Measurements from ENCODE around the gene NOS1AP.
A peak's percentile ranks its signal among the peaks of the same experiment; 100 is the strongest.
"Not testable (repeated sequence)": the region's sequence is repeated elsewhere in the genome, so short reads cannot be mapped to it uniquely, and the experiment has no call there.

Gene NOS1AP

DNA sequence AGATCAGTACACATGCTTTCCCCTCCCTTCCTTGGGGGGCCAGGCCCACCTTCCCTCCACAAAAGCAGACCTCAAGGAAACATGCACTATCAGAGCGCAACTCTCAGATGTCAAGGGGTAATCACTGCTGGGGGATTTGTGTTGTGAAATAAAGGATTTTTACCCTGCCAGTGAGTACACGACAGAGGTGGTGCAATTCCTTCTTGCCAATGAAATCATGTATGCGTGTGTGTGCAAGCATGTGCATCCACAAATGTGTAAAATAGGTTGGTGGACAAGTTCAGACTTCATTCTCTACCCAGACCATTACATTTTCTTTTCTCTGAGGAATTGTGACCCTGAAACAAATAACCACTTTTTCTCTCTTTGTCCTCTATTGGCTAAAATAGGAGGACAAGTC lies 9.8 kb upstream of the NOS1AP start:
- no peak for DNase-seq (ENCODE audit: low spot score)

DNA sequence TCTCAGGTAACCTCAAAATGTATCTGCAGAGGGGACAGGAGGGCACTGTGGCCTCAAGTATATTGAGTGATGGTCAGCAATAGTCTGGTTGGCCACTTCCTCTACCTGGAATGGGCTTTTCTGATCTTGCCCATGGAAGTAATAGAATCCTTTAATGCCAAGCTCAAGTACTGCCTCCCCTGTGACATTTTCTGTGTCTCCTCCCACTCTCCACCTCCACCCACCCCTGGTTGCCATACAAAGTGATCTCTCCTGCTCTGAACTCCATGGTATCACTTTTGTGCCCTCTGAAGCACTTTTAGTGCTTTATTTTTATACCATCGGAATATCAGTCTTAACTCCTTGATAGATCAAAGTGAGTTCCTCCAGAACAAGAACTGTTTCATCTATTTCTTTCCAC lies 9.2 kb upstream of the NOS1AP start:
- DNase-seq (ENCODE audit: low spot score) = no peak

DNA sequence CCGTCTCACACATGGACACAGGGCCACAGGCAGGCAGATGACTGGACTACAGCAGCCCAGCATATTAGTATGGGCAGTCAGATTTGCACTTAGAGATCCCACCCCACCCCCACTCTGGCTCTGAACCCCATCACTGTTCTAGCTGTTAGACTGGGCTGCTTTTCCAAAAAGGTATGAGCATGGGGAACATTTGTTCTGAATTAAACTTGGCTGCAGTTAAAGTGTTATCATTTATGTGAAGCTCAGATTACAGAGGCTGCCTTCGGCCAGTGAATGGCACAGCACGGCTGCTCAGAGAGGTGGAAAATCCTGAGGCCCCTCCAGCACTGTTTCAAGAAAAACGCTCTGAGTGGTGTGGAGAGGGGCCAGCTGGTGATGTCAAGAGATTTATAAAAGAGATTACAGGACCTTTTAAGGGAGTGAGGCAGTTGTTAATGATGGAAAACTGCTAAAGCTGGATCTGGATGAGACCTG lies 6.9 kb upstream of the NOS1AP start:
- DNase-seq (ENCODE audit: low spot score) = peak; percentile 66

DNA sequence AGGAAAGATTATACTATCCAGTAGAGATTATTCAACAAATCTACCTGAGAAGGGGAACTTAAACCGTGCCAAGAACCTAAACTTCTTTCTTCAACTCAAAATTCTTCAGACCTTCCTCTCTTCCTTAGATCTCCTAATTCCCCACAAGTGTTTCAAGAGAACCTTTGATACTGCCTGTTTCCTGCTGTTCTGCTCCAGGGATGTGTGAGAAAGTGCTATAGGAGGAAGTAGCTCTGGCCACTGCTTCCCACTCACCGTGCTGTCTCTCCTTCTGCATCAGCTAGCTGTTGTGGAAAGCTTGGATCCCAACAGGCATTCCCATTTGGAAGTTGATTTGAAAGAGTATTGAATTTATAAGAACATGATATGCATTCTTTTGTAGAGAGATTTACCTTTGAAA lies 4.5 kb upstream of the NOS1AP start:
- DNase-seq (ENCODE audit: low spot score) = no peak

DNA sequence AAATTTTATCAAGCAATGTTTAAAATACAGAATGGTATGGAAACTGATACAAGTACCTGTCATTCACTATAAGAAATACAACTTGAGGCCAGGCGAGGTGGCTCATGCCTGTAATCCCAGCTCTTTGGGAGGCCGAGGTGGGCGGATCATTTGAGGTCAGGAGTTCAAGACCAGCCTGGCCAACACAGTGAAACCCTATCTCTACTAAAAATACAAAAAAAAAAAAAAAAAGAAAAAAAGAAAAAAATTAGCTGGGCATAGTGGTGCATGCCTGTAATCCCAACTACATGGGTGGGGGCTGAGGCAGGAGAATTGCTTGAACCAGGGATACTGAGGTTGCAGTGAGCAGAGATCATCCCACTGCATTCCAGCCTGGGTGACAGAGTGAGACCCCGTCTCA lies 2.7 kb upstream of the NOS1AP start:
- DNase-seq (ENCODE audit: low spot score) = not testable (repeated sequence)

DNA sequence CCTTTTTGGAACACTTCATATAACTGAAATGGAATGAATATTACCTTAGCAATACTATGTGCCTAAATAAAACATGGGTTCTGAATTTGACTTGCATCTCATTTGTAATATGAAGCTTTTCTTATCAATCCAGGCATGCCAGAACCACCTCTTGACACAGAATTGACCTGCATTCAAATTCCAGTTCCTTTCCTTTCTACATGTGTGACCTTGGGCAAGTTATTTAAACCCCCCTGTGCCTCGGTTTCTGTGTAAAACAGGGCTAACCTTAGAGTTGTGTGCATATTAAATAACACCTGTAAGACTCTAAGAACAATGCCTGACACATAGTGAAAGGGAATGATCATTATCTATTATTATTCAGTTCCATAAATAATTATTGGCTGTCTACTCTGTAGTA lies 2.0 kb upstream of the NOS1AP start:
- DNase-seq (ENCODE audit: low spot score) = no peak

DNA sequence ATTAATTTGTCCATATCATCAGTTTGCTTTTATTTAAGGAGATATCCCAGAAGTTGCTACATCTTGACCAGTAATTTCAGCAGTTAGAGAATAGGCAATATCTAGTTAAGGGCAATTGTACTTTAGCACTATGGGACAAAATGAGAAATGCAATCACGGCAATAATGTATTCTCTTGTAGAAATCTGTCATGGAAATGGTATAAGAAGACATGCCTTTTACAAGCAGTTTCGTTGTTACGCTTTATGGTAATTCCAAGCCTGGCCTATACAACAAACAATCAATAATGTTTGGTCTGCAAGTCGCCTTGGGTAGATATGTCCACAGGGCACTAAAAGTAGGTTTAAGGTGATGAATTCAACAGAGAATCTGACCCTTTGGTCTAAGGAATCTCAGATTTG lies 1.2 kb upstream of the NOS1AP start:
- DNase-seq (ENCODE audit: low spot score) = no peak

DNA sequence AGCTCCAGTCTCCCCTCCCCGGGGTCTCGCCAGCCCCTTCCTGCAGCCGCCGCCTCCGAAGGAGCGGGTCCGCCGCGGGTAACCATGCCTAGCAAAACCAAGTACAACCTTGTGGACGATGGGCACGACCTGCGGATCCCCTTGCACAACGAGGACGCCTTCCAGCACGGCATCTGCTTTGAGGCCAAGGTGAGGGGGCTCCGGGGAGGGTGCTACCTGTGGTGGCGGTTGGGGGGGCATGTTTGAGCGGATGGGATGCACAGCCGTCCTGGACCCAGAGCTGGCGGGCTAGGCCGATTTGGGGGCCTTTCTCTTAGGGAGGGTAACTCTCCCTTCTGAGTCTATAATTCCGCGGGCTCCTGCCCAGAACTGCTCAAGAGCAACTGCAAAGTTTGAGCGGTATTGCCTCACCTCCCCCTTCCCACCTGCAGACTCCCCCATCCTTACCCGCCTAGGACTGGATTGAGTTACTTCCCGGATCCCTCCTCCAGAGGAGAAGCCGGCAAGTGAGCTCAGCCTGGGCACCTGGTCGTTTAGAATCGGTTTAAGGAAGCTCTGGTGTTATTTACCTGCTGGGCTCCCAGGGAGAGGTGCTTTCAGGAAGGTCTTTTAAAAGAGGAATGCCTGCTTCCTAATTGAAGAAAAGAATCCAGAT lies 730 bp downstream of the NOS1AP start:
- no peak for DNase-seq (ENCODE audit: low spot score)

DNA sequence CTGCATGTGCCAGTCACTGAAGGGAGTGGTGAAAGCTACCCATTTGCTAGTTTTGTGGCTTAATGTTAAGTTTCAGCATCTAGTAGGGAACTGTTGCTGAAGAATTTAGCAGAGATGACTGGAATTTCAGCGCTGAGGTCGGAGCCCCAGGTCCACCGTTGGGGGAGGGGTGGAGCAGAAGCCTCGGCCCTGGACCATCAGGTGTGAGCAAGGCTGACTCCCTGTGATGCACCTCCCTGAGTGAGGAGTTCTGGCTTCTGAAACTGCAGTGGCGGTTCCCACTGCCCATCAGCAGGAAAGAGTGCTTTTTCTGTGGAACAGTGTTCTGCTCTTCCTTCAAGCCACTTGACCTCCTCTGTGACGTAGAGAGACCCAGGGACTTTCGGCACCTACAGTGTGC lies 1.3 kb downstream of the NOS1AP start:
- no peak for DNase-seq (ENCODE audit: low spot score)

DNA sequence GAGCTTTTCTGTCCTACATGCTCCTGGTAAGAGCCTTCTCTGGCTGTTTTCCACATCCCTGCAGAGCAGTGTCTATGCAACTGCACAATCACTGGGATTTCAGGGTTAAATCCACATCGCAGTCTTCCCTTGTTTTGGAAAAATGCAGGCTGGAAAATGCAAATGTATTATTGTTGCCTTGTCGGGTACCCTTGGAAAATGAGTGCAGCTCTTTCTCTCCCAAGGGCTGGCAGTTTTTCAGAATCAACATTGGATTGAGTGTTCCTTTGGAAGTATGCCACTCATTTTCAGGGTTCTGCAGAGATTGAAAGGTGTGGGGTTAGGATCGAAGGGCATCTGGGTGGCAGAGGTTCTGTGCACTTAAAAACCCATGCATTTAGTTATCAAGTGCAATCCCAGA lies 3.2 kb downstream of the NOS1AP start:
- DNase-seq (ENCODE audit: low spot score) = no peak

DNA sequence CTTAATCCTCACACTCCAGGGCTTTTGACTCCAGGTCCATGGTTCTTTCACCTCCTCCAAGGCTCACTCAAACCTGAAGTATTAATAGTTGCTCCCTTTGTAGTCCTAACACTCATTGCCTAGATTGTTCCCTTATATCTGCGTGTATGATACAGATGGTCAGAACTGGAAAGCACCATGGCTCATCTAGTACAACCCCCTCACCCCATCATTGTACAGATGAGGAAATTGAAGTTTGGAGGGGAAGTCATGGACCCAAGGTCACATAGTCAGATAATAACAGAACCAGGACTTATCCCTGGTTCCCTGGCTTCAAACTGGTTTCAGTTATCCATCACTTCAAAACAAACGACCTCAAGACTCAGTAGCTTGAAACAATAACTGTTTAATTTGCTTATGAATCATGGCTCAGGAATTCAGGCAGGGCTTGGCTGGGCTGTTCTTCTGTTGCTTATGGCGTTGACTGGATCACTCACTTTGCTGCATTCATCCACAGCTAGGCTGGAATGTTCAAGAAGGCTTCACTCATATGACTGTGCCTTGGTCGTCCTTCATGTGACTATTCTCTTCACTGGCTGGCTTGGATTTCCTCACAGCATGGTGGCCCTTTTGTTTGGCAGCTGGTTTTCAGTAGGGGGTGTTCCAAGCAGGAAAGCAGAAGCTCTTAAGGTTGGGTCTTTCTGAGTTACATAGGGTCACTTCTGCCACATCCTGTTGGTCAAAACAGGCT lies 5.0 kb downstream of the NOS1AP start:
- DNase-seq (ENCODE audit: low spot score) = no peak

DNA sequence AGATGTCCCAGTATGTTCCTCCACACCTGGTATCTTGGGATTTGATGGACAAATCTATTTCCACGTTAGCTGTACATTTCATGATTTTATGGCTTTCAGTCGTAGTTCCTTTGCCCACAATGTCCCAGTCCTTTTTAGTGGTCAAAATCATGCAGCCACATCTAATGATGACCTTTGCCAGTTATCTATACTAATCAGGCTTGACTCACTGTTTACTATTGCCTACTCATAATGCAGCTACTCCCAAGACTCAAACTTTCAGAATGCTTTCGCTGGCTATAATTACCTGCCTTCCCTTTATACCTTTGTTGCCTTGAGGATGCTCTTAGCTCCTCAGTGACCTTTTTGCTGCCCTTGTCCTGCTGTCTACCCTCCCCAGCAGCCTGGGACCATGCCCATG lies 6.4 kb downstream of the NOS1AP start:
- no peak for DNase-seq (ENCODE audit: low spot score)

DNA sequence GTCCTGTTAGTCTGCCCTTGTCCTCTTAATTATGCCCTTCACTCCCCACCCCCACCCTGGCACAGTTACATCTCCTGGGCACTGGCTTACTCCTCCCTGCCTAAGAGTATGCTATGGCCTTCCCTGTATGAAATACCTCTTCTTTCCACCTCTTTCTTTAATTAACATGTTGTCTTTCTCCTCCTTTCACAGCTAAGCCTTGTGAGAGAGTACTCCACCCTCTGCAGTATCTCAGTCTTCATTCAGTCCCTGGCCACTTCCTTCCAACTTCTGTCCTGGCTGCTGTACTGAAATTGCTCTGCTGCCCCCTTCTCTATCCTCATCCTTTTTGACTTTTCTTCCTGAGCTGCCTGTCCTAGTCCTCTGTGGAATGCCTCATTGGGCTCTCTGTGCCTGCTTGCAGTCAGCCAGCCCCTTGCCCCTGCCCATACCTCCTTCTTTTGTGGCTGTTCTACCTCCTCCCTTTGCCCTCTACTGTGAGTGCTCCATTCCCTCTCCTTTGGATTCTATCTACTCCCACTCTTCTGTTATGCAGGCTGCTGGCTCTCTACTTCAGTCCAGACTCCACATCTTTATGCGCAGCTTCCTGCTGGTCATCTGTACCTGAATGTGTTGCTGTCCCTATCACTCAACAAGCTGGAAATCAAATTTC lies 8.3 kb downstream of the NOS1AP start:
- no peak for DNase-seq (ENCODE audit: low spot score)

DNA sequence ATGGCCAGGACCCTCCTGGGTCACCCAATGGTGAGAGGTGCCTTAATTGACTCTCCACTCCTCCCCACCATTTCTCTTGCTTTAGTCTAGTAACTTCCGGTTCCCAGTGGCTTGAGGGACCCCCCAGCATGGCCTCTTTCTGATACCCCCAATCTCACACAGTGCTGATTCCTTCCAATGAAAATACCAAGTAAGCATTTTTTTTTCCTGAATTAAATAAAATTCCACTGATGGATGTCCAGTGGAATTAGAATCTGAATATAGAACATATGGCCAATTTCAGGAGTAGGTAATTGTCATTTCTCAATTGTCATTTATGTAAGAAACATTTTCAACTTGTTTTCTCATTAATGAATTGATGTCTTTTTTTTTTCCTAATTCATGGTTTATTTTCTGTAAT lies 9.5 kb downstream of the NOS1AP start:
- no peak for DNase-seq (ENCODE audit: low spot score)

DNA sequence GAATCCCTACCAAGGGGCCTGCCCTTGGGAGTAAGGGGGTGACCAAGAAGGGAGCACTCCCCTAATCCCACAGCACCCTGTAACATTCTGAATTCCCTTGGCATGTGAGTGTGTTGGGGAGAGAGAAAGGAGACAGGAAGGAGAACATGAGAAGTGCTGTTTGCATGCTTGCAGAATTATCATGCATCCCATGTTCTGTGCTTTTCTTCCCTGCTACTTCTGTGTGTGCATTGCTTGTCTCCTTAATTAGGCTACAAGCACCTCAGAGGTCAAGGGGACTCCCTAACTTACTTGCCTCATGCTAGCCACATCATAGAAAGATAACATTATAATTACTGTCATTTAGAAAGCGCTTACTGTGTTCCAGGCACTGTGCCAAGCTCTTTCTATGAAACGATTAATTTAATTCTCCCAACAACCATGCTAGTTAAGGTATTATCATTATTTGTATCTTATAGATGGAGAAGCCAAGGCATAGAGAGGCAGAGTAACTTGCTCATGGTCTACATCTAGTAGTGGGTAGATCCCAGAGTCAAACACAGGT lies 11.1 kb downstream of the NOS1AP start:
- peak; percentile 43 for DNase-seq (ENCODE audit: low spot score)

DNA sequence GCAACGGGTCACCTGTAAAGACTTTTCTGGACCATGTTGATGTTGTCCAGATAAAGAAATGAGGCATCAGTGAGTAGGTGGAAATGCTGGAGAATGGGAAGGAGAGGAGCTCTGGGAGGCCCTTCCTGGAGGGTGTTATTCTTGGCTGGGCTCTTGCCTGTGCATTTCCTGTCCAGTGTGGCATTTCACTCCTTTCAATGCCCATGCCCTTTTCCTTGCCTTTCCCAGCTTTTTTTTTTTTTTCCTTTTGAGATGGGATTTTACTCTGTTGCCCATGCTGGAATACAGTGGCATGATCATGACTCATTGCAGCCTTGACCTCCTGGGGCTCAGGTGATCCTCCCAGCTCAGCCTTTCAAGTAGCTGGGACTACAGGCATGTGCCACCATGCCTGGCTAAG lies 11.8 kb downstream of the NOS1AP start:
- no peak for DNase-seq (ENCODE audit: low spot score)

DNA sequence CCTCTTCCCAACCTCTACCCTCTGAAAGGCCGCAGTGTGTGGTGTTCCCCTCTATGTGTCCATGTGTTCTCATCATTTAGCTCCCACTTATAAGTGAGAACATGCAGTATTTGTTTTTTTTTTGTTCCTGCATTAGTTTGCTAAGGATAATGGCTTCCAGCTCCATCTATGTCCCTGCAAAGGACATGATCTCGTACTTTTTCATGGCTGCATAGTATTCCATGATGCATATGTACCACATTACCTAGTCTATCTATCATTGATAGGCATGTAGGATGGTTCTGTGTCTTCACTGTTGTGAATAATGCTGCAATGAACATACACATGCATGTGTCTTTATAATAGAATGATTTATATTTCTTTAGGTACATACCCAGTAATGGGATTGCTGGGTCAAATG lies 12.6 kb downstream of the NOS1AP start:
- not testable (repeated sequence) for DNase-seq (ENCODE audit: low spot score)

DNA sequence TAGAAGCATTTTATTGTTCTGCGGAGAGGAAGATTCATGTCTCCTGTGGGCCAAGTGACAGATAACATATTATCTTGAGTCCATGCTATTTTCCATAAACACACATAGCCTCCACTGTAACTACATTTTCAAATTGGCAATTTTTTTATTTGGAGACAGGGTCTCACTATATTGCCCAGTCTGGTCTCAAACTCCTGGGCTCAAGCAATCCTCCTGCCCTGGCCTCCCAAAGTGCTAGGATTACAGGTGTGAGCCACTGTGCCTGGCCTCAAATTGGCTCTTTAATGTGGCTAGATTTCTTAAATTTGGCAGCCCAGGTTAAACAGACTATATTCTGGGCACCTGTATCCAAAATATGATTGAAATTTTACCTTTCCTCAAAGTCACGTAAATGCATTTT lies 13.8 kb downstream of the NOS1AP start:
- DNase-seq (ENCODE audit: low spot score) = no peak

DNA sequence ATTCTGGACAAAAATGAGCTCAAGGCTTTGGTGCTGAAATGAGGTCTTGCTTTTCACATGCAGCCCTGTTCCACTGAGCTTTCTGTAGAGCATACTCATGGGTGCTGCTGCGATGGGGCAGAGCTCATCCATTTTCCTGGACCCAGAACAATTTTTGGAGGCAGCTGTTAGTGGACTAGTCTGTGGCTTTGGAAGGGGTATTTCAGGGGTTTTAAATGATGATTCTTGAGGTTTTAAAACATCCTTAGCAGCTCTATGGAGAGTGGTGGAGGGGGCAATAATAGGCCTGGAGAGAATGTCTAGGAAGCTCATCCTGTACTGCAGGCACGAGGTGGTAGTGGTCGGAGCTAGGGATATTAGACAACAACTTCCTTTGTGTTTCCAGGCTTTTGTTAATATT lies 16.5 kb downstream of the NOS1AP start:
- no peak for DNase-seq (ENCODE audit: low spot score)

DNA sequence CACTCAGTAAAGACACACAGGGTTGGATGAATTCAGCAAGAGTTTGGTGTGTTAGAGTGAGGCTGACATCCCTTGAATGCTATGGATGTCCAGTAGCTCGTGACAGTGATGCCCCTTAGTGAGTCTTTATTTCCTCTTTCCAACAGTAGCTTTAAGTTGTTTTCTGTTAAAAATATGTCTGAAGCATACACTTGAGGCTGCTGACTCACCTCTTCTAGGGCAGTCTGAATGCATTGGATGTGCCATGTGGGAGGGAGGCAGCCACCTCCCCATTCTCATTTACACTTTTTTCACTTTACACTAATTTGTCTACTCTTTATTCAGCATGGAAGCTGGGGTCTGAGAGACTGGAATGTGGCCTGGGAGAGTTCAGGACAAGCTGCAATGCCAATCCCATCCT lies 17.6 kb downstream of the NOS1AP start:
- no peak for DNase-seq (ENCODE audit: low spot score)

DNA sequence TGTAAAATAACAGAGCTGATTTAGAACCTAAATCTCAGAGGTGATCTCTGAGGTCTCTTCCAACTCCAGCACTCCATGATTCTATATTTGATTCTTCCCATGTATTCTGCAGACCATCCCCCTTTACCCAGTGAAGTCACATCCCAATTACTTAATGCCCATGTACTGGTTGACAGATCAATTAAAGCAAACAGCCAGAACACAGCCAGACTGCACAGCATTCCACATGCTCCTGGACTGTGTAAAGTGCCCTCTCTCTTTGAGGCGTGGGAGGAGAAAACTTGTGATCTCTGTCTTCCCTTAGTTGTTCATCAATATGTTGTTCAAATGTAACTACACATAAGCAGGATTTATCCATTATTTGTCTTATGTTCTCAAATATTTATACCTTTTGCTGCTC lies 18.1 kb downstream of the NOS1AP start:
- DNase-seq (ENCODE audit: low spot score) = no peak

DNA sequence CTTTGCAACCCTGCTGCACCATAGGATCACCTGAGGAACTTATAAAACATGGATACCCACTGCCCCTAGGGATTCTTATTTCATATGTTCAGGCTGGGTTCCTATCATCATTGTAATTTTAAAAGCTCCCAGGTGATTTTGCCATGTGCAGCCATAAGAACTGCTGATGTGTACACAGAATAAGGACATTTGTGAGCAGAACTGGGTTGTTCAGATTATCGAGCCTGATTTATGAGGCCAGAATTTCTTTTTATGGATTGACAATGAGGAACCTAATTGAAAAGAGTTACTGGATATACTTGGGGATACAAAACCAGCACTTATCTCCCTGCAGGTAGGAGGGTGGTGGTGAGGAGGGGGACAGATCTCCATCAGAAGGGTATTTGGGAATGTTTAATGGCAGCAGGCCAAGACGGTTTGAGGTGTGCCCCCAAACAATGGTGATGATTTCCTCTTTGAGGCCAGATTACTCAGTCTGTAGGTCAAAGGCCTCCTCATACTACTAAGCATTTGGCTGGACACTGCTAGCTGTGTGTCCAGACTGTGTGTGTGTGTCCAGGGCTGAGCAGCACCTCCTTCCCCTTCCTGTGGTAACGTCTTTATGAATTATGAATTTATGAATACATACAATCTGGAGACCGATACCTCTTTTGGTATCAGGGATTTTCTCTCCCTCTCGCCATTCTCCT lies 18.9 kb downstream of the NOS1AP start:
- no peak for DNase-seq (ENCODE audit: low spot score)

DNA sequence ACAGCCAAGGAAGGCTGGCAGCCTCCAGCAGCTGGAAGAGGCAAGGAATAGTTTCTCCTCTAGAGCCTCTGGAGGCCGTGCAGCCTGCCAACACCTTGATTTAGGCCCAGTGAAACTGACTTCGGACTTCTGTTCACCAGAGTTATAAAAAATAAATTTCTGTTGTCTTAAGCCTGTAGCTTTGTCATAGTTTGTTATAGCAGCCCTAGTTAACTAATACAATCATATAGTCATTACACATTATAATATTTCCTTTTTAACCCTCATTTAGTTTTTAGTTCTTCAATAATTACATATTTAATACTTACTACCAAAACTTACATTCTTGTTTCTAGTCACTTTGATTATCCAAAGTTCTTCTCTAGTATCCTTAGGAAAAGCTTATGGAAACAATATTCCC lies 20.3 kb downstream of the NOS1AP start:
- DNase-seq (ENCODE audit: low spot score) = no peak
